ENCODE measurements around the gene PRELID1. TPM values are rescaled to one million over a fixed set of nuclear protein-coding genes. Genes with fewer than 3 reads are reported as not detected.

PRELID1 gene
- total and polyA plus RNA-seq, 10 of the 15 experiments (the other 5 are each of a cell fraction or from before 2014, with no cell fraction given): 30.9 to 584 (median 254) TPM

GRCh38 chr5:177290816-177291596, 12.6 kb upstream of the PRELID1 start:
- 0 out of 2 replicates have a peak overlapping the region, but pooled peaks have one; percentile 21 for H3K4me3 ChIP-seq
- peaks cover 21 to 43% of the 10 kb centered on the region in 2 experiments for H3K36me3 ChIP-seq (ENCODE audit: control insufficient read depth in 2 of 2, insufficient read depth in 2 of 2, low read length in 1 of 2)
- in situ Hi-C loops (cut with MboI): no loop called here
- WGBS (ENCODE audit: insufficient coverage, insufficient replicate concordance, low lambda C conversion rate, missing lambda C conversion rate): 33% methylated on average over 12 of the region's 12 CpGs
- ChIA-PET RAD21 (ENCODE audit: unreplicated experiment) (no interaction called here), SMC1A (ENCODE audit: uncharacterized antibody, unreplicated experiment) (no interaction called here), POLR2A (no interaction called here), CTCF (interaction anchor here (1.0 to 1.6 kb wide), 4 partner anchors 8 to 177 kb away, joined by 3 to 5 read pairs (median 3); no protein-coding TSS in a partner anchor)
- no peaks in the 10 kb centered on the region for H3K9me3 ChIP-seq (replicated peaks; ENCODE audit: control insufficient read depth, insufficient read depth, low read length)
- H4K20me1 ChIP-seq (ENCODE audit: control insufficient read depth, insufficient read depth): no peaks in the 10 kb centered on the region
- peaks cover 21% of the 10 kb centered on the region for H3K4me1 ChIP-seq (ENCODE audit: control insufficient read depth, insufficient read depth, low read length)
- DNase-seq (ENCODE audit: low read depth, low spot score) (no peak), FAIRE-seq (peak; percentile 27), ATAC-seq (peak; percentile 91)
- H3K27ac ChIP-seq (ENCODE audit: control insufficient read depth, insufficient read depth): peak overlapping the region; percentile 62
- no peaks in the 10 kb centered on the region for H3K27me3 ChIP-seq (replicated peaks in 1 of 2; ENCODE audit: control insufficient read depth in 2 of 2, insufficient read depth in 2 of 2, low read length in 1 of 2)
- H3K79me2 ChIP-seq (ENCODE audit: control insufficient read depth, insufficient read depth, low read length): no peaks in the 10 kb centered on the region
- intact Hi-C loops (cut with micrococcal nuclease; ENCODE audit: unreplicated experiment): no loop called here
- H2AFZ ChIP-seq (ENCODE audit: control insufficient read depth, low read depth, low read length): no peak overlapping the region
- peak overlapping the region; percentile 52 for H3K4me2 ChIP-seq (ENCODE audit: control insufficient read depth, insufficient read depth)
- H3K9ac ChIP-seq (ENCODE audit: control insufficient read depth, insufficient read depth, low read length): peak overlapping the region; percentile 18; the same call in 1 of the 2 replicates
- no TSS peak for BruUV-seq (replicated peaks)
- TF ChIP-seq KDM1A (IDR thresholded peaks at IDR 0.05; ENCODE audit: borderline replicate concordance): 0 out of 2 replicates have a peak, but pooled peaks have one; percentile 21
- no peak for TF ChIP-seq MTA3 (IDR thresholded peaks at IDR 0.05; ENCODE audit: borderline replicate concordance, low read length)
- peak; percentile 58; the same call in 1 of the 2 replicates for TF ChIP-seq NBN (IDR thresholded peaks at IDR 0.05)
- peak; percentile 95 for TF ChIP-seq ZNF217 (IDR thresholded peaks at IDR 0.05)
- TF ChIP-seq ETV6 (conservative IDR thresholded peaks at IDR 0.05 in 1 of 2, IDR thresholded peaks at IDR 0.05 in 1 of 2; ENCODE audit: borderline replicate concordance in 1 of 2, low read depth in 1 of 2): 0 out of 4 replicates have a peak, but pooled peaks of 1 of the 2 experiments have one; percentile 13
- TF ChIP-seq CREB1 (IDR thresholded peaks at IDR 0.05; ENCODE audit: low read depth): 0 out of 2 replicates have a peak, but pooled peaks have one; percentile 10
- TF ChIP-seq SIX5 (IDR thresholded peaks at IDR 0.05; ENCODE audit: low read depth, low read length, severe bottlenecking): no peak
- TF ChIP-seq ZZZ3 (IDR thresholded peaks at IDR 0.05; ENCODE audit: control insufficient read depth, insufficient read length, low read depth): no peak
- TF ChIP-seq CREM (IDR thresholded peaks at IDR 0.05; ENCODE audit: low read depth): 0 out of 2 replicates have a peak, but pooled peaks have one; percentile 8
- TF ChIP-seq PKNOX1 (IDR thresholded peaks at IDR 0.05): no peak
- TF ChIP-seq MEF2A (IDR thresholded peaks at IDR 0.05; ENCODE audit: insufficient read depth, low read depth, low read length): peak; percentile 64; the same call in 1 of the 2 replicates
- TF ChIP-seq CBFB (IDR thresholded peaks at IDR 0.05; ENCODE audit: low read depth): no peak
- TF ChIP-seq IRF4 (IDR thresholded peaks at IDR 0.05; ENCODE audit: low read depth, low read length): peak; percentile 59; the same call in 1 of the 2 replicates
- TF ChIP-seq CUX1 (IDR thresholded peaks at IDR 0.05; ENCODE audit: insufficient replicate concordance, low read depth, low read length): no peak
- TF ChIP-seq TCF12 (IDR thresholded peaks at IDR 0.05; ENCODE audit: low read depth, low read length): peak; percentile 84
- TF ChIP-seq SUZ12 (IDR thresholded peaks at IDR 0.05; ENCODE audit: unreplicated experiment): no peak
- peak; percentile 78; the same call in 1 of the 2 replicates for TF ChIP-seq SPI1 (IDR thresholded peaks at IDR 0.05; ENCODE audit: borderline replicate concordance, insufficient read depth, low read depth, low read length)
- peak in 1 of 2 experiments; percentile 12; a peak in 1 of 4 replicates for TF ChIP-seq BHLHE40 (IDR thresholded peaks at IDR 0.05; ENCODE audit: borderline replicate concordance in 1 of 2, low read depth in 2 of 2, low read length in 1 of 2)
